ENCODE measurements around the gene FAM222B.

DNA sequence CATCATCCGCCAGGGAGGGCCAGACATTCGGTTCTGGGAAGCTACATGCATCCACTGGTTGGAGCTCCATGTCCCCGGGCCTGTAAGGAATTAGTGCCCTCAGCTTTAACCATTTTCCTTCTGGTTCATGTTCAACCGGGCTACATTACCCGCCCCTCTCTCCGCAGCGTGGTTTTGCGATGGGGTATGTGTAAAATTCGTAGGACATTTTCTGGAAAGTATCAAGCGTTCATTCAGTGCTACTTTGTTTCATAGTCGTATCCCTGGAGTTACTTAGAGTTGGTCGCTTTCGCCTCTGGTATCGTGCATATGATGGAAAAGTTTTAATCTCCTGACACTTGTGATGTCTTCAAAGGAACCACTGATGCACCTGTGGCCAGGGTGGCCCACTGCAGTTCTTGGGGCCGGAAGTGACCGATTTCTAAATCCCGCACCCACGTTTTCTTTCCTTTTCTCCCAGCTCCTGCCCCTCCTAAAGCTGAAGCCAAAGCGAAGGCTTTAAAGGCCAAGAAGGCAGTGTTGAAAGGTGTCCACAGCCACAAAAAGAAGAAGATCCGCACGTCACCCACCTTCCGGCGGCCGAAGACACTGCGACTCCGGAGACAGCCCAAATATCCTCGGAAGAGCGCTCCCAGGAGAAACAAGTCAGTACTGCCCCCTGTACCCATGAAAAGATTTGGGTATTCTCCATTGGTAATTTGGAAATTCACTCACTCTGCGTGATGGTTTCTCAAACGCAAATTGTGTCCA lies 122.2 kb downstream of the FAM222B start:
- TF ChIP-seq EZH2 (IDR thresholded peaks at IDR 0.05) (no peak), POLR2AphosphoS5 (IDR thresholded peaks at IDR 0.05; ENCODE audit: borderline replicate concordance, low read depth, low read length) (no peak)
